OCI-LY1 (cell line): ENCODE data around the gene CCNY.

Experiments
- H2AFZ ChIP-seq: fragments of 200-600 bp; sonication (generic), shearing (Covaris generic); 2 replicates; pipeline ENCODE4 v1.6.0; 2014; ENCODE audit warnings: antibody characterized with exemption, mild to moderate bottlenecking, low read length
- H3F3A ChIP-seq: fragments of 200-600 bp; sonication (generic), shearing (Covaris generic); 2 replicates; pipeline ENCODE4 v1.6.0; 2014; ENCODE audit warnings: mild to moderate bottlenecking, antibody characterized with exemption, low read length, moderate library complexity; ENCODE audit not compliant: insufficient read depth
- H3K27ac ChIP-seq: fragments of 200-600 bp; sonication (generic); 2 replicates; pipeline ENCODE4 v1.5.1; 2014; ENCODE audit warnings: low read length, mixed run types, mild to moderate bottlenecking, low read depth; ENCODE audit not compliant: poor library complexity, severe bottlenecking
- H3K27me3 ChIP-seq: fragments of 200-600 bp; sonication (generic); 2 replicates; pipeline ENCODE4 v1.6.0; 2014; ENCODE audit warnings: antibody characterized with exemption, mild to moderate bottlenecking, low read length, moderate library complexity; ENCODE audit not compliant: insufficient read depth
- H3K36me3 ChIP-seq: fragments of 200-600 bp; sonication (generic); 2 replicates; pipeline ENCODE4 v1.6.1; 2014; ENCODE audit warnings: mild to moderate bottlenecking, antibody characterized with exemption, low read length, moderate library complexity, mixed read lengths; ENCODE audit not compliant: insufficient read depth
- H3K4me1 ChIP-seq: fragments of 200-600 bp; sonication (generic); 2 replicates; pipeline ENCODE4 v1.5.1; 2014; ENCODE audit warnings: mild to moderate bottlenecking, low read length, moderate library complexity; ENCODE audit not compliant: insufficient read depth, severe bottlenecking
- H3K4me2 ChIP-seq: fragments of 200-600 bp; sonication (generic), shearing (Covaris generic); 2 replicates; pipeline ENCODE4 v1.6.1; 2014; ENCODE audit warnings: low read length
- H3K4me3 ChIP-seq: fragments of 200-600 bp; sonication (generic); 2 replicates; pipeline ENCODE4 v1.5.1; 2014; ENCODE audit warnings: low read length, low read depth, mild to moderate bottlenecking, mixed read lengths; ENCODE audit not compliant: poor library complexity, severe bottlenecking
- H3K79me2 ChIP-seq: fragments of 200-600 bp; shearing (Covaris generic); 2 replicates; pipeline ENCODE4 v1.6.1; 2016; ENCODE audit warnings: mixed run types, low read length, mixed read lengths; ENCODE audit not compliant: insufficient read depth
- H3K9ac ChIP-seq: fragments of 200-600 bp; sonication (generic), shearing (Covaris generic); 2 replicates; pipeline ENCODE4 v1.6.1; 2014; ENCODE audit warnings: mild to moderate bottlenecking, low read length, mixed read lengths
- H3K9me2 ChIP-seq: fragments of 200-600 bp; sonication (generic), shearing (Covaris generic); 2 replicates; pipeline ENCODE4 v1.6.1; 2014; ENCODE audit warnings: low read depth, mild to moderate bottlenecking, low read length, mixed read lengths
- H3K9me3 ChIP-seq: fragments of 200-600 bp; shearing (Covaris generic); 2 replicates; pipeline ENCODE4 v1.6.1; 2014; ENCODE audit warnings: low read length, mixed read lengths
- H4K20me1 ChIP-seq: fragments of 200-600 bp; sonication (generic), shearing (Covaris generic); 2 replicates; pipeline ENCODE4 v1.6.0; 2016; ENCODE audit warnings: mild to moderate bottlenecking, low read length; ENCODE audit not compliant: insufficient read depth
- CTCF ChIP-seq: fragments of 200-600 bp; sonication (generic), shearing (Covaris generic); IDR thresholded peaks from 2 replicates; pipeline ENCODE4 v1.5.1; 2017; ENCODE audit warnings: mild to moderate bottlenecking, antibody characterized with exemption, low read length, moderate library complexity, mixed read lengths
- EZH2 ChIP-seq: fragments of 200-600 bp; sonication (generic), shearing (Covaris generic); IDR thresholded peaks from 2 replicates; pipeline ENCODE4 v1.8.0; 2017; ENCODE audit warnings: borderline replicate concordance, mixed run types, mild to moderate bottlenecking, antibody characterized with exemption, low read length, moderate library complexity, mixed read lengths

Gene CCNY

GRCh38 chr10:35606430-35606829 is 270.1 kb downstream of the CCNY start:
- TF ChIP-seq EZH2 (no peak), CTCF (no peak)
- no peaks in the 10 kb centered on the region for H3F3A ChIP-seq
- H3K27me3 ChIP-seq = no peaks in the 10 kb centered on the region
- no peak overlapping the region for H3K4me3 ChIP-seq
- H3K4me1 ChIP-seq = no peaks in the 10 kb centered on the region
- H4K20me1 ChIP-seq = no peaks in the 10 kb centered on the region
- H2AFZ ChIP-seq = no peak overlapping the region
- no peak overlapping the region for H3K4me2 ChIP-seq
- no peaks in the 10 kb centered on the region for H3K9me3 ChIP-seq
- H3K79me2 ChIP-seq = no peaks in the 10 kb centered on the region
- no peak overlapping the region for H3K27ac ChIP-seq
- H3K9me2 ChIP-seq = no peaks in the 10 kb centered on the region
- no peaks in the 10 kb centered on the region for H3K36me3 ChIP-seq
- no peak overlapping the region for H3K9ac ChIP-seq

- Histone ChIP-seq H2AFZ (no peak overlapping the region), H3K4me1 (no peaks in the 10 kb centered on the region), H3K9ac (no peak overlapping the region), H3K9me2 (no peaks in the 10 kb centered on the region), H3K27ac (no peak overlapping the region), H4K20me1 (no peaks in the 10 kb centered on the region), H3K36me3 (no peaks in the 10 kb centered on the region), H3K4me3 (no peak overlapping the region), H3K4me2 (no peak overlapping the region), H3F3A (no peaks in the 10 kb centered on the region), H3K9me3 (no peaks in the 10 kb centered on the region), H3K27me3 (no peaks in the 10 kb centered on the region), H3K79me2 (no peaks in the 10 kb centered on the region)
- TF ChIP-seq CTCF (no peak), EZH2 (no peak)
These were observed 271.4 kb downstream of the CCNY start for GRCh38 chr10:35607475-35608327.

GRCh38 chr10:35608328-35608672 is 272.0 kb downstream of the CCNY start:
- Histone ChIP-seq H3K9me2 (no peaks in the 10 kb centered on the region), H3K4me2 (no peak overlapping the region), H3K79me2 (no peaks in the 10 kb centered on the region), H3K9me3 (no peaks in the 10 kb centered on the region), H3K9ac (no peak overlapping the region), H3K27ac (no peak overlapping the region), H3K36me3 (no peaks in the 10 kb centered on the region), H3F3A (no peaks in the 10 kb centered on the region), H2AFZ (no peak overlapping the region), H3K4me1 (no peaks in the 10 kb centered on the region), H3K4me3 (no peak overlapping the region), H4K20me1 (no peaks in the 10 kb centered on the region), H3K27me3 (no peaks in the 10 kb centered on the region)
- TF ChIP-seq EZH2 (no peak), CTCF (no peak)
